GM18505 (cell line): Measurements from ENCODE around the gene OR1S2.
"Not testable (repeated sequence)": the region's sequence is repeated elsewhere in the genome, so short reads cannot be mapped to it uniquely, and the experiment has no call there.

Experiments
- ATAC-seq: cut with Tn5 transposase; IDR thresholded peaks from one replicate; pipeline ENCODE4 v1.9.1; 2021; ENCODE audit not compliant: unreplicated experiment
- POLR2A ChIP-seq: IDR thresholded peaks from 4 replicates; pipeline ENCODE4 v1.6.1; 2011; ENCODE audit warnings: borderline replicate concordance; ENCODE audit not compliant: insufficient read depth, insufficient read length; ENCODE audit errors: extremely low read depth

Gene OR1S2

GRCh38 chr11:58204042-58204441 is at the start of gene OR1S2:
Gene OR1S2, minus strand, starts transcription at chr11:58204142. Its CDS starts 0 bp downstream, at chr11:58204142.
- no peak for ATAC-seq
- no peak for TF ChIP-seq POLR2A

DNA sequence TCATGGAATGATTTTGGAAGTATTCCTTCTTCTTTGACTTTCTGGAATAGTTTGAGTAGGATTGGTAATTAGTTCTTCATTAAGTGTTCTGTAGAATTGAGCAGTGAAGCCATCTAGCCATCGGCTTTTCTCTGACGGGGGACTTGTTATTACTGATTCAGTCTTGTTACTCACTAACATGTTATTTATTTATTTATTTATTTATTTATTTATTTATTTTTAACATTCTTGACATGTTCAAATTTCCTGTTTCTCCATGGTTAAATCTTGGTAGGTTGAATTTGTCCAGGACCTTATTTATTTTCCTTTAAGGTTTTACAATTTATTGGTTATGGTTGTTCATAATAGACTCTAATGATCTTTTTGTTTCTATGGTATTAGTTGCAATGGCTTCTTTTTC is 40.0 kb upstream of the OR1S2 start:
- ATAC-seq, result no peak
- no peak for TF ChIP-seq POLR2A

DNA sequence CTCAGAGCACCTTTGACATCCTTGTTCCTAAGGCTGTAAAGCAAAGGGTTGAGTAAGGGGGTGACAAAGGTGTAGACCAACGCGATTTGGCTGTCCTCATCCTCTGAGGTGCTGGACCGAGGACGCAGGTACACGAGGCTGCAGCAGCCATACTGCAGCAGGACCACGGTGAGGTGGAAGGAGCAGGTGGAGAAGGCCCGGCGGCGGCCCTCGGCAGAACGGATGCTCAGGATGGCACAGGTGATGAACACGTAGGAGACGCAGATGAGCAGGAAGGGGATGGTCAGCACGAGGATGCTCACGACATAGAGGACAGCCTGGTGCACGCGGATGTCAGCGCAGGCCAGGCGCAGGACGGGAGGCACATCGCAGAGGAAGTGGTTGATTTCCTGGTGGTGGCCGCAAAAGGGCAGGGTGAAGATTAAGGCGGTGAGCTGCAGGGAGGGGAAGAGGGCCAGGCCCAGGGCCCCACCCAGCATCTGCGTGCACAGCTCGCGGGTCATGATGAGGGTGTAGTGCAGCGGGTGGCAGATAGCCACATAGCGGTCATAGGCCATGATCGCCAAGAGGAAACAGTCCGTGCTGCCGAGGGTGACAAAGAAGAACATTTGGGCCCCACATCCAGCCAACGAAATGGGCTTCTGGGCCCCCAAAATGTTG is 24.1 kb upstream of the OR1S2 start:
- no peak for ATAC-seq
- no peak for TF ChIP-seq POLR2A

- TF ChIP-seq POLR2A, result no peak
- ATAC-seq, result no peak
These were observed 18.8 kb upstream of the OR1S2 start for GRCh38 chr11:58222721-58223120.

- no peak for ATAC-seq
- TF ChIP-seq POLR2A, result no peak
These were observed 12.5 kb upstream of the OR1S2 start for GRCh38 chr11:58216476-58216875.

DNA sequence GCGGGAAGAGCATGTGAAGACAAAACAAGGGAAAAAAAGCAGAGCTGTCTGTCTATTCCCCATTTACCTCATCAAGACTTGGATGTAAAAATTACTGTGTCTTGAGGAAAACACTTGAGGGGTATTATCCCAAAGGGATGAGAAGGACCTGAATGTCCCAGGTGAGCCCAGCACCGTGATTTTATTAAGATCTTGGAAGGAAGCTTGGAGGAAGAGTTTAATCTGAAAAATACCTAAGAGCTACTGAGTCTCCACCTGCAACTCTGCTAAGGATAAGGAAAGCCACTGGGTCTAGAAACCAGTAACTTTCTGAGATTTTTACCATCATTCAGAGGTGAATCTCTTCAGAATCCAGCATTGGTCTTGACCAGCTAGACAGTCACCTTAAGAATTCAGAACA is 8.5 kb upstream of the OR1S2 start, which contains the start of gene OR1S1:
Gene OR1S1, plus strand, starts transcription at position 301 of the 400 bp plus-strand sequence.
- ATAC-seq, result not testable (repeated sequence)

GRCh38 chr11:58199271-58199670 is 4.7 kb downstream of the OR1S2 start:
- TF ChIP-seq POLR2A, result no peak
- ATAC-seq, result no peak

DNA sequence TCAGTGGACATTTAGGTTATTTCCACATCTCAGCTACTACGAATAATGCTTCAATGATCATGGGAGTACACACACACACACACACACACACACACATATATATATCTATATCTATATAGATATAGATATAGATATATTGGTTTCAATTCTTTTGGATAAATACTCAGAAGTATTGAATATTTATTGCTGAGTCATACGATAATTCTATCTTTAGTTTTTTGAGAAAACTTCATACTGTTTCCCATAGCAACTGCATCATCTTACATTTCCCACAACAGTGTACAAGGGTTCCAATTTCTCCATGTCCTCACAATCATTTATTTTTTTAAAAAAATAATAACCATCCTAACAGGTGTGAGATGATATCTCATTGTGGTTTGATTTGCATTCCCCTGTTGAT is 8.0 kb downstream of the OR1S2 start:
- no peak for TF ChIP-seq POLR2A
- no peak for ATAC-seq

GRCh38 chr11:58193391-58193790 is 10.6 kb downstream of the OR1S2 start:
- ATAC-seq, result no peak

GRCh38 chr11:58192229-58192628 is 11.7 kb downstream of the OR1S2 start:
- TF ChIP-seq POLR2A, result no peak
- no peak for ATAC-seq

More at GRCh38 chr11:58193391-58193790, 10.6 kb downstream of the OR1S2 start:
- no peak for TF ChIP-seq POLR2A

GRCh38 chr11:58188770-58189169 is 15.2 kb downstream of the OR1S2 start, which contains the start of gene OR9Q2:
Gene OR9Q2, plus strand, starts transcription at chr11:58189070. Its CDS starts 1,421 bp downstream, at chr11:58190491.
- no peak for TF ChIP-seq POLR2A
- ATAC-seq, result no peak

GRCh38 chr11:58186938-58187337 is 17.0 kb downstream of the OR1S2 start:
- ATAC-seq, result no peak
- TF ChIP-seq POLR2A, result no peak

DNA sequence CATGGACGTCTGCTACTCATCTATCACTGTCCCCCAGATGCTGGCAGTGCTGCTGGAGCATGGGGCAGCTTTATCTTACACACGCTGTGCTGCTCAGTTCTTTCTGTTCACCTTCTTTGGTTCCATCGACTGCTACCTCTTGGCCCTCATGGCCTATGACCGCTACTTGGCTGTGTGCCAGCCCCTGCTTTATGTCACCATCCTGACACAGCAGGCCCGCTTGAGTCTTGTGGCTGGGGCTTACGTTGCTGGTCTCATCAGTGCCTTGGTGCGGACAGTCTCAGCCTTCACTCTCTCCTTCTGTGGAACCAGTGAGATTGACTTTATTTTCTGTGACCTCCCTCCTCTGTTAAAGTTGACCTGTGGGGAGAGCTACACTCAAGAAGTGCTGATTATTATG is 24.3 kb downstream of the OR1S2 start:
- TF ChIP-seq POLR2A, result no peak
- ATAC-seq, result no peak

DNA sequence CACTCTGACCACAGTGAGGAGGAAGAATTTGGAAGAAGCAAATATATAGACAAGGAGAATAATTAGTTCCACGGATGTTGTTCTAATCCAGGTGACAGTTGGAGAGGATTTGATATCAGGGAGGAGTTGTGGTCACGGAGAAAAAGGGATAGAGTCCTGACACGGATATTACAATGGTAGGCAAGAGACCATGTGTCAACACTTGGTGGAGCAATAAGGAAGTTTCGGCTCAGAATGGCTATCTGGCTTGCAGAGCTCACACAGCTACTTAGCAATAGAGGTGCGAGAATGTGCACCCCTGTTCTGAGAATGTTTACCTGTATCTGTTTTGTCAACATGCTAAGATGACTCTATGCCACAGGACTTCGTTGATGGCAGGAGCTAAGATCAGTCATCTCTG is 25.5 kb downstream of the OR1S2 start:
- no peak for ATAC-seq
- TF ChIP-seq POLR2A, result no peak
